Esophagus squamous epithelium (tissue), 5 donors: ENCODE results near the gene CRB1. TPM values are rescaled to one million over a fixed set of nuclear protein-coding genes. Genes with fewer than 3 reads are reported as not detected.

ENCODE experiments used
- DNase-seq: peaks from one replicate; lab custom pipeline; 2025; lab: John Stamatoyannopoulos, UW
- H3K27ac ChIP-seq, 4 donors: fragments of 200-600 bp; sonication (generic); one replicate each; pipeline ENCODE4 v1.5.1; 2016 to 2019; ENCODE audit warnings: mild to moderate bottlenecking in 1 of 4
- H3K27me3 ChIP-seq, 4 donors: fragments of 200-600 bp; sonication (generic); 1 replicate in 3 of 4; 2 replicates in 1 of 4; pipeline versions ENCODE4 v1.5.1 to v1.6.0; 2017 to 2021; ENCODE audit warnings: antibody characterized with exemption in 1 of 4
- H3K36me3 ChIP-seq, 3 donors: fragments of 200-600 bp; sonication (generic); one replicate each; pipeline ENCODE4 v1.5.1; 2016 to 2019
- H3K4me1 ChIP-seq, 3 donors: fragments of 200-600 bp; sonication (generic); one replicate each; pipeline ENCODE4 v1.5.1; 2017 to 2019
- H3K4me3 ChIP-seq, 4 donors: fragments of 200-600 bp; sonication (generic); 1 replicate in 3 of 4; 2 replicates in 1 of 4; pipeline ENCODE4 v1.5.1; 2016 to 2019; ENCODE audit warnings: mild to moderate bottlenecking in 2 of 4, moderate library complexity in 1 of 4
- H3K9me3 ChIP-seq, 3 donors: fragments of 200-600 bp; sonication (generic); one replicate each; pipeline ENCODE4 v1.5.1; 2016 to 2019
- POLR2A ChIP-seq, 4 donors: fragments of 450-650 bp; IDR thresholded peaks; one replicate each; pipeline ENCODE4 v1.6.1; 2017; ENCODE audit warnings: antibody characterized with exemption in 4 of 4, mild to moderate bottlenecking in 4 of 4, moderate library complexity in 3 of 4
- WGBS, 2 donors: methylation state at CpG; one replicate each; pipeline ENCODE4 v1.1.5; 2018; 5-methylcytosine and 5-hydroxymethylcytosine counted together
- intact Hi-C: fragments of 100-400 bp; cut with DNase I; formaldehyde crosslinking; loops from one replicate; pipeline ENCODE4 v1.15.0; 2022
- total RNA-seq, 4 donors: library from RNA; depleted of rRNA; stranded (reverse); fragments of >200 nt; gene quantifications; one replicate each; pipeline ENCODE4 v1.1.0, GENCODE V29; 2016
- TF ChIP-seq, protein P1 (sequence below), 6 experiments: fragments of 450-650 bp in 4 of 6; fragments of 200-600 bp in 2 of 6; sonication (generic) in 2 of 6; IDR thresholded peaks; one replicate each; pipeline ENCODE4 v1.5.1; 2016 to 2019; ENCODE audit warnings: antibody characterized with exemption in 6 of 6, mild to moderate bottlenecking in 4 of 6, moderate library complexity in 4 of 6
- donor health status: DM: yes; HTN: yes; CAD: no.

CRB1 gene
- total RNA-seq, 4 donors from 2014 or later: 0.19 TPM; not detected in 3

DNA sequence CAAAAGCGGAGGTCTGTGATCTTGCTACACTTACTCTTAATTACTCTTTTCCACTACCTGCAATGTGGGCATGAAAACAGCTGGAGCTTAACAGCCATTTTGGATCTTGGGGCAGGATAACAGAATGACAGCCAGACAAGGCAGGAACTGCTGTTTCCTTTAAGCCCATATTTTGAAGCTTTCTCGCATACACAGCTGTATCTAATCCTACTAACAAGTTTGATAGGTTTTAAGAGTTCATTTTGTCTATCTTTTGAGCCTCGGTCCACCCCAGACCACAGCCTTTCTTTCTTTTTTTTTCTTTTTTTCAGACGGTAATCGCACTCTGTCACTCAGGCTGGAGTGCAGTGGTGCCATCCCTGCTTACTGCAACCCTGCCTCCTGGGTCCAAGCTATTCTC is 42.4 kb upstream of the CRB1 start:
- no peaks in the 10 kb centered on the region for H3K4me1 ChIP-seq
- H3K27ac ChIP-seq: no peak overlapping the region
- no peaks in the 10 kb centered on the region for H3K9me3 ChIP-seq
- no peaks in the 10 kb centered on the region for H3K27me3 ChIP-seq
- no peak for DNase-seq
- 51 to 72% methylated on average over 5 of the region's 5 CpGs for WGBS, 2 donors
- H3K36me3 ChIP-seq: no peaks in the 10 kb centered on the region
- TF ChIP-seq POLR2A (IDR thresholded peaks at IDR 0.05): no peak
- TF ChIP-seq, protein P1, sequence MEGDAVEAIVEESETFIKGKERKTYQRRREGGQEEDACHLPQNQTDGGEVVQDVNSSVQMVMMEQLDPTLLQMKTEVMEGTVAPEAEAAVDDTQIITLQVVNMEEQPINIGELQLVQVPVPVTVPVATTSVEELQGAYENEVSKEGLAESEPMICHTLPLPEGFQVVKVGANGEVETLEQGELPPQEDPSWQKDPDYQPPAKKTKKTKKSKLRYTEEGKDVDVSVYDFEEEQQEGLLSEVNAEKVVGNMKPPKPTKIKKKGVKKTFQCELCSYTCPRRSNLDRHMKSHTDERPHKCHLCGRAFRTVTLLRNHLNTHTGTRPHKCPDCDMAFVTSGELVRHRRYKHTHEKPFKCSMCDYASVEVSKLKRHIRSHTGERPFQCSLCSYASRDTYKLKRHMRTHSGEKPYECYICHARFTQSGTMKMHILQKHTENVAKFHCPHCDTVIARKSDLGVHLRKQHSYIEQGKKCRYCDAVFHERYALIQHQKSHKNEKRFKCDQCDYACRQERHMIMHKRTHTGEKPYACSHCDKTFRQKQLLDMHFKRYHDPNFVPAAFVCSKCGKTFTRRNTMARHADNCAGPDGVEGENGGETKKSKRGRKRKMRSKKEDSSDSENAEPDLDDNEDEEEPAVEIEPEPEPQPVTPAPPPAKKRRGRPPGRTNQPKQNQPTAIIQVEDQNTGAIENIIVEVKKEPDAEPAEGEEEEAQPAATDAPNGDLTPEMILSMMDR (IDR thresholded peaks at IDR 0.05): no peak
- no peak overlapping the region for H3K4me3 ChIP-seq
- intact Hi-C loops: no loop called here

DNA sequence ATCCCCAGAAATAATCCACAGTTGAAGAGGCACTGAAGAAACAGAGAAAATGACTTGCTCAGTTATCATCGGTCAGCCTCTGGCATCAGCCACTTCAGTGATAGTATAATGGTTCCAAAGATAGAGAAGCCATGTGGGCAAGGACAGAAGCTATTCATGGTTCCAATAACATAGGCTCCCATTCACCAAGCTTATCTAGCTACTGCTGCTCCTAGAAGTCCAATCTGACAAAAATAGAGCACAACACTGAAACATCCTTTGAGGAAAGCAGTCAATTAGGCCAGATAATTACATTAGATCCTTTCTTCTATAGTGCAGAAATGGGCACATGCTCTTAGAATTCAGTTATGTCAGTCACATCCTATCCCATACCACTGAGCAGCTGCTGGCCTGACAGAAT is 33.5 kb upstream of the CRB1 start:
- H3K27ac ChIP-seq: no peak overlapping the region
- DNase-seq: no peak
- no peak overlapping the region for H3K4me3 ChIP-seq
- TF ChIP-seq, protein P1 (IDR thresholded peaks at IDR 0.05): no peak
- no peak for TF ChIP-seq POLR2A (IDR thresholded peaks at IDR 0.05)
- no peaks in the 10 kb centered on the region for H3K36me3 ChIP-seq
- H3K27me3 ChIP-seq: no peaks in the 10 kb centered on the region
- 67 to 83% methylated on average over 1 of the region's 1 CpG for WGBS, 2 donors
- no peaks in the 10 kb centered on the region for H3K9me3 ChIP-seq
- intact Hi-C loops: no loop called here
- H3K4me1 ChIP-seq: no peaks in the 10 kb centered on the region

GRCh38 chr1:197235355-197235754 is 32.7 kb upstream of the CRB1 start:
- DNase-seq: no peak
- no peaks in the 10 kb centered on the region for H3K36me3 ChIP-seq
- WGBS, 2 donors: 72 to 80% methylated on average over 2 of the region's 2 CpGs
- no peak overlapping the region for H3K27ac ChIP-seq
- no peaks in the 10 kb centered on the region for H3K9me3 ChIP-seq
- no peaks in the 10 kb centered on the region for H3K4me1 ChIP-seq
- intact Hi-C loops: no loop called here
- TF ChIP-seq POLR2A (IDR thresholded peaks at IDR 0.05): no peak
- TF ChIP-seq, protein P1 (IDR thresholded peaks at IDR 0.05): no peak
- H3K27me3 ChIP-seq: no peaks in the 10 kb centered on the region
- no peak overlapping the region for H3K4me3 ChIP-seq

DNA sequence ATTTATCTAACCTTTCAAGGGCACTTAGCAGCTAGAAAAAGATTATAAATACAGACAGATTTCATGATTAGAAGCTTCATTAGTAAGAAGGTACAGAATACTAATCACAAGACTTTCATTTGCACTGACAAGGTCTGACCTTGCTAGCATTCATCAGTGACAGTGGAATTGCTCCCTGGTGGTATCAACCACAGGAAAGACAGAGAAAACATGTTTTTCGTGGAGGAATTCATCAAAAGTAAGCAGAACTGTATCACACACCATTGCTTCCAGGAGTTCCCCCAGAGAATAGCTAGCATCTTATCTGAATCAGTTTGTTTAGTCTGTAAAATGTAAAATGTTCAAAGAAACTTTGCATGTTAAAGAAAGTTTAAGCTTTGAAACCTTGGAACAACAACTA is 20.6 kb upstream of the CRB1 start:
- no peaks in the 10 kb centered on the region for H3K27me3 ChIP-seq
- H3K36me3 ChIP-seq: no peaks in the 10 kb centered on the region
- no peak for DNase-seq
- no peak overlapping the region for H3K4me3 ChIP-seq
- no peaks in the 10 kb centered on the region for H3K4me1 ChIP-seq
- TF ChIP-seq, protein P1 (IDR thresholded peaks at IDR 0.05): no peak
- no peak for TF ChIP-seq POLR2A (IDR thresholded peaks at IDR 0.05)
- WGBS, 2 donors: 10 to 14% methylated on average over 1 of the region's 1 CpG
- H3K9me3 ChIP-seq: no peaks in the 10 kb centered on the region
- no peak overlapping the region for H3K27ac ChIP-seq
- intact Hi-C loops: no loop called here

DNA sequence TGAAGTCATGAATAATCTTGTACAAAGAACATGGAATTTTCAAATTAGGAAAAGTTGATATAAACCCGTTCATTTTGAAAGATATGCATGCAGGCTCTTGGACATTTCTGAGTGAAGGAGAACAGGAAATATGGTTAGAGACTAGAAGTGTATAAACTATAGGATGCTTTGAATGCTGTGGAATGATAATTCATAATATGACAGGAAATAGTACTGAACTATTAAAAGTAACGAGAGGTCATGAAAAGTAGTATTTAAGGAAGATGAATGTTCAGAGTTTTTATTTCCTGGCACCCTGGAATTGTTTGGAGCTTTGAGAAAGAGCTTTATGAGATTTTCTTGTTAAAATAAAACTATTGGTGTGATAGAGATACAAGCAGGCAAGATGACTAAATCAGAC is 18.7 kb upstream of the CRB1 start:
- WGBS, 2 donors: 36 to 63% methylated on average over 2 of the region's 2 CpGs
- Histone ChIP-seq H3K27ac (no peak overlapping the region), H3K9me3 (no peaks in the 10 kb centered on the region), H3K27me3 (no peaks in the 10 kb centered on the region), H3K4me1 (no peaks in the 10 kb centered on the region), H3K4me3 (no peak overlapping the region), H3K36me3 (no peaks in the 10 kb centered on the region)
- no peak for TF ChIP-seq POLR2A (IDR thresholded peaks at IDR 0.05)
- TF ChIP-seq, protein P1 (IDR thresholded peaks at IDR 0.05): no peak
- DNase-seq: no peak
- intact Hi-C loops: no loop called here
